ENCODE data around the gene DNAJC15. TPM values are rescaled to one million over a fixed set of nuclear protein-coding genes. Genes with fewer than 3 reads are reported as not detected.

DNAJC15 gene
- total RNA-seq, 1 experiment from 2014 or later: 20.3 TPM

DNA sequence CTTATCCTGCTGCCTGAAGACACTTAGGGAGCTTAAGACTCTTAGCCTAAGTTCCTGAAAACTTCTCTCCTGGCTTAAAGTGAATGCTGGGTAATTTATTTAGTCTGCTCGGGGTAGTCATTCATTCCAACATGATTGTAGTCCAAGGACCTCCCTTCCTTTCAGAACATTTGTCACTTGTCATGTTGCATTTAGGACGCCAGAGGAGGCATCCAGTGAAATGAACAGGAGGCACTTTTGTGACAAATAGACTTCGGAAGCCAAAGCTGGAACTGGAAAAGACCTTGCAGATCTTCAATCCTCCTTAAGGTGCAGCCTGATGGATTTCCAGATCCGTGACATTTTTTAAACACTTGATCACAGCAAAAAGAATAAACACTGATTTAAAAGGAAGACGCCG is 95.1 kb downstream of the DNAJC15 start:
- no peaks in the 10 kb centered on the region for H3K36me3 ChIP-seq (ENCODE audit: control insufficient read depth, insufficient read depth, low read length)
- DNase-seq (ENCODE audit: low read depth, low spot score) (no peak), ATAC-seq (no peak)
- POLR2A ChIA-PET: no interaction called here
- CTCF ChIA-PET: no interaction called here
- no peaks in the 10 kb centered on the region for H3K27me3 ChIP-seq (ENCODE audit: control insufficient read depth, insufficient read depth, low read length)
- TF ChIP-seq SIN3A (IDR thresholded peaks at IDR 0.05; ENCODE audit: borderline replicate concordance, insufficient read depth, low read depth, low read length) (no peak), POLR2AphosphoS5 (IDR thresholded peaks at IDR 0.05; ENCODE audit: low read depth, low read length) (no peak), TCF7L2 (IDR thresholded peaks at IDR 0.05; ENCODE audit: low read depth, low read length) (no peak)
- TF ChIP-seq, protein P1, sequence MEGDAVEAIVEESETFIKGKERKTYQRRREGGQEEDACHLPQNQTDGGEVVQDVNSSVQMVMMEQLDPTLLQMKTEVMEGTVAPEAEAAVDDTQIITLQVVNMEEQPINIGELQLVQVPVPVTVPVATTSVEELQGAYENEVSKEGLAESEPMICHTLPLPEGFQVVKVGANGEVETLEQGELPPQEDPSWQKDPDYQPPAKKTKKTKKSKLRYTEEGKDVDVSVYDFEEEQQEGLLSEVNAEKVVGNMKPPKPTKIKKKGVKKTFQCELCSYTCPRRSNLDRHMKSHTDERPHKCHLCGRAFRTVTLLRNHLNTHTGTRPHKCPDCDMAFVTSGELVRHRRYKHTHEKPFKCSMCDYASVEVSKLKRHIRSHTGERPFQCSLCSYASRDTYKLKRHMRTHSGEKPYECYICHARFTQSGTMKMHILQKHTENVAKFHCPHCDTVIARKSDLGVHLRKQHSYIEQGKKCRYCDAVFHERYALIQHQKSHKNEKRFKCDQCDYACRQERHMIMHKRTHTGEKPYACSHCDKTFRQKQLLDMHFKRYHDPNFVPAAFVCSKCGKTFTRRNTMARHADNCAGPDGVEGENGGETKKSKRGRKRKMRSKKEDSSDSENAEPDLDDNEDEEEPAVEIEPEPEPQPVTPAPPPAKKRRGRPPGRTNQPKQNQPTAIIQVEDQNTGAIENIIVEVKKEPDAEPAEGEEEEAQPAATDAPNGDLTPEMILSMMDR (IDR thresholded peaks at IDR 0.05): no peak
- TF ChIP-seq, protein P2, sequence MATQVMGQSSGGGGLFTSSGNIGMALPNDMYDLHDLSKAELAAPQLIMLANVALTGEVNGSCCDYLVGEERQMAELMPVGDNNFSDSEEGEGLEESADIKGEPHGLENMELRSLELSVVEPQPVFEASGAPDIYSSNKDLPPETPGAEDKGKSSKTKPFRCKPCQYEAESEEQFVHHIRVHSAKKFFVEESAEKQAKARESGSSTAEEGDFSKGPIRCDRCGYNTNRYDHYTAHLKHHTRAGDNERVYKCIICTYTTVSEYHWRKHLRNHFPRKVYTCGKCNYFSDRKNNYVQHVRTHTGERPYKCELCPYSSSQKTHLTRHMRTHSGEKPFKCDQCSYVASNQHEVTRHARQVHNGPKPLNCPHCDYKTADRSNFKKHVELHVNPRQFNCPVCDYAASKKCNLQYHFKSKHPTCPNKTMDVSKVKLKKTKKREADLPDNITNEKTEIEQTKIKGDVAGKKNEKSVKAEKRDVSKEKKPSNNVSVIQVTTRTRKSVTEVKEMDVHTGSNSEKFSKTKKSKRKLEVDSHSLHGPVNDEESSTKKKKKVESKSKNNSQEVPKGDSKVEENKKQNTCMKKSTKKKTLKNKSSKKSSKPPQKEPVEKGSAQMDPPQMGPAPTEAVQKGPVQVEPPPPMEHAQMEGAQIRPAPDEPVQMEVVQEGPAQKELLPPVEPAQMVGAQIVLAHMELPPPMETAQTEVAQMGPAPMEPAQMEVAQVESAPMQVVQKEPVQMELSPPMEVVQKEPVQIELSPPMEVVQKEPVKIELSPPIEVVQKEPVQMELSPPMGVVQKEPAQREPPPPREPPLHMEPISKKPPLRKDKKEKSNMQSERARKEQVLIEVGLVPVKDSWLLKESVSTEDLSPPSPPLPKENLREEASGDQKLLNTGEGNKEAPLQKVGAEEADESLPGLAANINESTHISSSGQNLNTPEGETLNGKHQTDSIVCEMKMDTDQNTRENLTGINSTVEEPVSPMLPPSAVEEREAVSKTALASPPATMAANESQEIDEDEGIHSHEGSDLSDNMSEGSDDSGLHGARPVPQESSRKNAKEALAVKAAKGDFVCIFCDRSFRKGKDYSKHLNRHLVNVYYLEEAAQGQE (IDR thresholded peaks at IDR 0.05; ENCODE audit: insufficient read depth in 1 of 2, low read depth in 2 of 2, low read length in 1 of 2): no peak
- no peaks in the 10 kb centered on the region for H3K4me1 ChIP-seq (ENCODE audit: control insufficient read depth, insufficient read depth, low read length)
- no TSS peak for BruUV-seq (replicated peaks)
- no peak overlapping the region for H3K4me3 ChIP-seq (ENCODE audit: low read depth in 2 of 2, low read length in 2 of 2)
- intact Hi-C loops (cut with micrococcal nuclease; ENCODE audit: unreplicated experiment) (no loop called here), in situ Hi-C loops (cut with HindIII; ENCODE audit: low pct_unique_long_range_greater_than_20kb, low sequenced_read_pairs) (no loop called here)
- H3K9me3 ChIP-seq (ENCODE audit: control insufficient read depth, insufficient read depth, low read depth, low read length): no peaks in the 10 kb centered on the region
- no peak overlapping the region for H3K27ac ChIP-seq (ENCODE audit: low read length)

DNA sequence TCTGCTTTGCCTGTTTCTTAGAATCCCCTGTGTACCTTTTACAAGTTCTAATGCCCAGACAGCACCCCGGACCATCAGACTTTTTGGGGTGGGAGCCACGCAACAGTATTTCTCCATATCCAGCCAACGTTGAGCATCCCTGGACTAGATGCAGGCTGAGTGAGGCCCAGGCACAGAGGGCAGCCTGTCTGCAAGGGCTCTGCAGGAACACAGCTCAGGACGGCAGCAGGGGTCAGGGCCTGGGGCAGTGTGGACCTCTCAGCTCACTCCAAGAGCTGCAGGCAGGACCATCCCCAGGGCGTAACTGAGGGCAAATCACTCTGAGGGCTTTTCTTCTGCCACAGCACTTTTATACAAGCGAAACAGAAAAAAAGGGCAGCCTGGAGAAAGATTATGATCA is 95.8 kb downstream of the DNAJC15 start:
- no TSS peak for BruUV-seq (replicated peaks)
- ChIA-PET POLR2A (no interaction called here), CTCF (no interaction called here)
- DNase-seq (ENCODE audit: low read depth, low spot score) (no peak), ATAC-seq (no peak)
- Histone ChIP-seq H3K27me3 (ENCODE audit: control insufficient read depth, insufficient read depth, low read length) (no peaks in the 10 kb centered on the region), H3K4me1 (ENCODE audit: control insufficient read depth, insufficient read depth, low read length) (no peaks in the 10 kb centered on the region), H3K27ac (ENCODE audit: low read length) (no peak overlapping the region), H3K9me3 (ENCODE audit: control insufficient read depth, insufficient read depth, low read depth, low read length) (no peaks in the 10 kb centered on the region), H3K4me3 (ENCODE audit: low read depth in 2 of 2, low read length in 2 of 2) (no peak overlapping the region), H3K36me3 (ENCODE audit: control insufficient read depth, insufficient read depth, low read length) (no peaks in the 10 kb centered on the region)
- intact Hi-C loops (cut with micrococcal nuclease; ENCODE audit: unreplicated experiment): no loop called here
- in situ Hi-C loops (cut with HindIII; ENCODE audit: low pct_unique_long_range_greater_than_20kb, low sequenced_read_pairs): no loop called here
- TF ChIP-seq, protein P2 (IDR thresholded peaks at IDR 0.05; ENCODE audit: insufficient read depth in 1 of 2, low read depth in 2 of 2, low read length in 1 of 2): no peak
- TF ChIP-seq TCF7L2 (IDR thresholded peaks at IDR 0.05; ENCODE audit: low read depth, low read length) (no peak), SIN3A (IDR thresholded peaks at IDR 0.05; ENCODE audit: borderline replicate concordance, insufficient read depth, low read depth, low read length) (no peak), POLR2AphosphoS5 (IDR thresholded peaks at IDR 0.05; ENCODE audit: low read depth, low read length) (no peak)
- TF ChIP-seq, protein P1 (IDR thresholded peaks at IDR 0.05): no peak

All from Panc1 (cell line).